CD14-positive monocyte (primary cell): ENCODE data around the gene CPT1A. TPM values are rescaled to one million over a fixed set of nuclear protein-coding genes. Genes with fewer than 3 reads are reported as not detected.

Source experiments
- DNase-seq, 3 donors: peaks; one replicate each; pipeline ENCODE4 v3.0.0-alpha.2; 2011 to 2022
- H2AFZ ChIP-seq: 2 replicates; pipeline ENCODE4 v1.6.0; 2012; ENCODE audit warnings: mild to moderate bottlenecking, low read depth, low read length, inconsistent platforms; ENCODE audit not compliant: insufficient read depth, poor library complexity, severe bottlenecking
- H3K27ac ChIP-seq, 2 donors: 1 replicate in 1 of 2; 2 replicates in 1 of 2; pipeline ENCODE4 v1.5.1; 2012 to 2013; ENCODE audit warnings: low read length in 2 of 2, control low read depth in 1 of 2, inconsistent platforms in 1 of 2, low read depth in 1 of 2, mild to moderate bottlenecking in 1 of 2
- H3K27me3 ChIP-seq, 2 donors: one replicate each; pipeline versions ENCODE4 v1.6.0 to v1.6.1; 2011 to 2013; ENCODE audit warnings: low read length in 2 of 2; ENCODE audit not compliant: control insufficient read depth in 2 of 2, insufficient read depth in 2 of 2
- H3K36me3 ChIP-seq, 2 donors: replicated peaks in 1 of 2; 1 replicate in 1 of 2; 2 replicates in 1 of 2; pipeline versions ENCODE4 v1.5.1 to v1.6.1; 2012 to 2013; ENCODE audit warnings: low read length in 2 of 2, control low read depth in 1 of 2, inconsistent platforms in 1 of 2, mild to moderate bottlenecking in 1 of 2; ENCODE audit not compliant: insufficient read depth in 2 of 2, control insufficient read depth in 1 of 2
- H3K4me1 ChIP-seq, 2 donors: 1 replicate in 1 of 2; 2 replicates in 1 of 2; pipeline versions ENCODE4 v1.5.1 to v1.6.1; 2012 to 2013; ENCODE audit warnings: low read length in 2 of 2, control low read depth in 1 of 2, inconsistent platforms in 1 of 2, mild to moderate bottlenecking in 1 of 2, moderate library complexity in 1 of 2; ENCODE audit not compliant: insufficient read depth in 2 of 2, control insufficient read depth in 1 of 2
- H3K4me2 ChIP-seq: replicated peaks from 2 replicates; pipeline ENCODE3; 2012; ENCODE audit warnings: low read length, moderate library complexity, mild to moderate bottlenecking; ENCODE audit not compliant: poor library complexity, severe bottlenecking; ENCODE audit errors: extremely low read depth
- H3K4me3 ChIP-seq, 3 experiments: fragments of 200-600 bp in 1 of 3; sonication (generic) in 1 of 3; replicated peaks in 1 of 3; 1 replicate in 2 of 3; 2 replicates in 1 of 3; pipeline ENCODE4 v1.5.1; 2011 to 2013; ENCODE audit warnings: low read length in 3 of 3, mild to moderate bottlenecking in 3 of 3, control low read depth in 2 of 3, low read depth in 2 of 3, inconsistent platforms in 1 of 3, moderate library complexity in 1 of 3
- H3K79me2 ChIP-seq: 2 replicates; pipeline ENCODE4 v1.6.0; 2012; ENCODE audit warnings: mild to moderate bottlenecking, control low read depth, inconsistent platforms, low read length, moderate library complexity; ENCODE audit not compliant: insufficient read depth
- H3K9ac ChIP-seq: 2 replicates; pipeline ENCODE4 v1.6.0; 2017; ENCODE audit warnings: low read length, mild to moderate bottlenecking; ENCODE audit not compliant: insufficient read depth, poor library complexity, severe bottlenecking
- H3K9me3 ChIP-seq, 2 donors: replicated peaks in 1 of 2; 1 replicate in 1 of 2; 2 replicates in 1 of 2; pipeline versions ENCODE4 v1.5.1 to v1.6.1; 2012 to 2013; ENCODE audit warnings: low read length in 2 of 2, control low read depth in 1 of 2; ENCODE audit not compliant: control insufficient read depth in 1 of 2, insufficient read depth in 1 of 2
- H4K20me1 ChIP-seq: 2 replicates; pipeline ENCODE4 v1.6.0; 2012; ENCODE audit warnings: mild to moderate bottlenecking, low read length, control low read depth, moderate library complexity; ENCODE audit not compliant: insufficient read depth
- H3K27ac Mint-ChIP-seq, 7 donors: one replicate each; pipeline ENCODE4 v1.8.0; 2020; ENCODE audit warnings: mild to moderate bottlenecking in 7 of 7, mixed read lengths in 7 of 7, moderate library complexity in 6 of 7, inconsistent platforms in 2 of 7
- H3K27me3 Mint-ChIP-seq, 3 donors: one replicate each; pipeline ENCODE4 v1.8.0; 2021 to 2022; ENCODE audit warnings: low read depth in 3 of 3, mild to moderate bottlenecking in 3 of 3, mixed read lengths in 3 of 3, moderate library complexity in 3 of 3, inconsistent platforms in 1 of 3
- H3K36me3 Mint-ChIP-seq, 2 donors: one replicate each; pipeline ENCODE4 v1.8.0; 2020; ENCODE audit warnings: mixed read lengths in 2 of 2, inconsistent platforms in 1 of 2, mild to moderate bottlenecking in 1 of 2
- H3K4me1 Mint-ChIP-seq: one replicate; pipeline ENCODE4 v1.8.0; 2020; ENCODE audit warnings: mild to moderate bottlenecking, mixed read lengths
- H3K4me3 Mint-ChIP-seq, 2 donors: one replicate each; pipeline ENCODE4 v1.8.0; 2020; ENCODE audit warnings: mild to moderate bottlenecking in 2 of 2, mixed read lengths in 2 of 2, moderate library complexity in 1 of 2
- H3K9me3 Mint-ChIP-seq, 7 donors: one replicate each; pipeline ENCODE4 v1.8.0; 2020 to 2022; ENCODE audit warnings: mixed read lengths in 7 of 7, mild to moderate bottlenecking in 6 of 7, moderate library complexity in 6 of 7, inconsistent platforms in 2 of 7
- WGBS: methylation state at CpG from one replicate; pipeline ENCODE4 v1.1.5; 2013; ENCODE audit warnings: missing lambda C conversion rate; ENCODE audit not compliant: insufficient coverage; 5-methylcytosine and 5-hydroxymethylcytosine counted together
- intact Hi-C, 2 donors: fragments of 100-400 bp; cut with micrococcal nuclease; formaldehyde crosslinking; loops; one replicate each; pipeline versions ENCODE4 v1.15.0 to v1.15.1; 2023
- polyA plus RNA-seq, 3 donors: library from polyadenylated mRNA; depleted of rRNA in 1 of 3; unstranded in 2 of 3; stranded (reverse) in 1 of 3; fragments of 300-500 nt in 2 of 3; fragments of >200 nt in 1 of 3; fragmentation: Illumina TruSeq in 2 of 3; gene quantifications; 1 replicate in 2 of 3; 2 replicates in 1 of 3; pipeline ENCODE4 v1.2.3, GENCODE V29; 2012 to 2021
- TF ChIP-seq, protein P1 (sequence below): fragments of 200-600 bp; IDR thresholded peaks from one replicate; pipeline ENCODE4 v1.8.0; 2022; ENCODE audit warnings: antibody characterized with exemption, mild to moderate bottlenecking

CPT1A gene
- polyA plus RNA-seq, 3 donors = 5.6 to 42.5 (median 7.0) TPM

DNA sequence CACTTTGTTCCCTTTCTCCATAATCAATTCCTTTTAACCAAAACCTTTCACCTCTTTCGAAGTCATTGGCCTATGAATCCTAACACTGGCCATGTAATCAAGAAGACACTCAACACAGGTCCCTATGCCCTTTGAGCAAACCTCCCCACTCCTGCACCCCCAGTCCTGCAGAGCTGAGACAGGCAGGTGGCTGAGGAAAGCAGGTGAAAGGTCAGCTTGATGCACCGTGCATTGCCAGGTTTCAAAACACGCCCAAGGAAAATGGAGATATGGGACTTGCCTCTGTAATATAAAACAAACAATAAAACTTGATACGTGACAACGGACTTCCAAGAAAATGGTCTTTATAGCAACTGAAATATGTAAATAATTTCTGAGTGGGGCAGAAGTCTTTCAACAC lies 10.6 kb downstream of the CPT1A start:
- no peak overlapping the region for H3K9ac ChIP-seq
- Mint-ChIP-seq H3K4me3 (no peak overlapping the region), H3K36me3 (peaks cover 24 to 36% of the 10 kb centered on the region in 2 donors), H3K27ac (peak overlapping the region in 1 of 7 donors; percentile 63), H3K4me1 (peaks cover 70% of the 10 kb centered on the region), H3K27me3 (peaks cover 0 to 5% (median 4%) of the 10 kb centered on the region in 3 donors), H3K9me3 (no peaks in the 10 kb centered on the region)
- peaks cover 5 to 12% of the 10 kb centered on the region in 2 donors for H3K36me3 ChIP-seq
- no peak overlapping the region for H3K4me3 ChIP-seq
- peaks cover 48 to 54% of the 10 kb centered on the region in 2 donors for H3K4me1 ChIP-seq
- no peaks in the 10 kb centered on the region for H3K9me3 ChIP-seq
- no peak overlapping the region for H3K4me2 ChIP-seq
- WGBS = 100% methylated on average over 1 of the region's 5 CpGs
- intact Hi-C loops = loop anchor here in 1 of 2 donors (10.0 kb wide), 1 partner anchor 254 kb away; no protein-coding TSS in a partner anchor
- peaks cover 100% of the 10 kb centered on the region for H3K79me2 ChIP-seq
- no peak overlapping the region for H3K27ac ChIP-seq
- TF ChIP-seq, protein P1, sequence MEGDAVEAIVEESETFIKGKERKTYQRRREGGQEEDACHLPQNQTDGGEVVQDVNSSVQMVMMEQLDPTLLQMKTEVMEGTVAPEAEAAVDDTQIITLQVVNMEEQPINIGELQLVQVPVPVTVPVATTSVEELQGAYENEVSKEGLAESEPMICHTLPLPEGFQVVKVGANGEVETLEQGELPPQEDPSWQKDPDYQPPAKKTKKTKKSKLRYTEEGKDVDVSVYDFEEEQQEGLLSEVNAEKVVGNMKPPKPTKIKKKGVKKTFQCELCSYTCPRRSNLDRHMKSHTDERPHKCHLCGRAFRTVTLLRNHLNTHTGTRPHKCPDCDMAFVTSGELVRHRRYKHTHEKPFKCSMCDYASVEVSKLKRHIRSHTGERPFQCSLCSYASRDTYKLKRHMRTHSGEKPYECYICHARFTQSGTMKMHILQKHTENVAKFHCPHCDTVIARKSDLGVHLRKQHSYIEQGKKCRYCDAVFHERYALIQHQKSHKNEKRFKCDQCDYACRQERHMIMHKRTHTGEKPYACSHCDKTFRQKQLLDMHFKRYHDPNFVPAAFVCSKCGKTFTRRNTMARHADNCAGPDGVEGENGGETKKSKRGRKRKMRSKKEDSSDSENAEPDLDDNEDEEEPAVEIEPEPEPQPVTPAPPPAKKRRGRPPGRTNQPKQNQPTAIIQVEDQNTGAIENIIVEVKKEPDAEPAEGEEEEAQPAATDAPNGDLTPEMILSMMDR = no peak
- no peaks in the 10 kb centered on the region for H3K27me3 ChIP-seq
- H2AFZ ChIP-seq = no peak overlapping the region
- no peak for DNase-seq
- peaks cover 98% of the 10 kb centered on the region for H4K20me1 ChIP-seq

DNA sequence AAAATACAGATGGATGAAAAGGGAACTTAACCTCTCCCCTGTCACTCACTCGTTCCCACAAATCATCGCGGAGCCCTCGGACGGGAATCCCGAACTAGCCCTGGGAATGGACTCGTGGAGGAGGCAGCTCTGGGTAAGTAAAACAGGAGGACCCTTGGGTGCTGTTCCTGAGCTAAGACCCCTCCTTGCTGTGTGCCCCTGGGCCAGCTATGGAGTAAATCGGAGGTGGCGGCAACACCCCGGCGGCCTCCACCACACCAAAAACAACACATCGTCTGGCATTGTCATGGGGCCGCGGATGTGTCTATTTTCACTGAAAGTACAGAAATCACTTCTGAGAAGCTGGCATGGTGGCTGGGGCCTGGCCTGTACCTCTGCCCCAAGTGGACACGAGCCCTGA lies 12.1 kb downstream of the CPT1A start:
- TF ChIP-seq, protein P1 = no peak
- Mint-ChIP-seq H3K36me3 (peaks cover 27 to 39% of the 10 kb centered on the region in 2 donors), H3K27ac (peak overlapping the region in 4 of 7 donors; percentile 41 to 75 (median 58)), H3K4me1 (peaks cover 68% of the 10 kb centered on the region), H3K9me3 (no peaks in the 10 kb centered on the region), H3K27me3 (peaks cover 0 to 6% (median 5%) of the 10 kb centered on the region in 3 donors), H3K4me3 (peak overlapping the region; percentile 63 to 89)
- intact Hi-C loops = no loop called here
- H4K20me1 ChIP-seq = peaks cover 98% of the 10 kb centered on the region
- peaks cover 45 to 49% of the 10 kb centered on the region in 2 donors for H3K4me1 ChIP-seq
- H3K27ac ChIP-seq = peak overlapping the region; percentile 68 to 81
- H2AFZ ChIP-seq = no peak overlapping the region
- no peak overlapping the region for H3K9ac ChIP-seq
- 40% methylated on average over 7 of the region's 15 CpGs for WGBS
- no peak for DNase-seq
- no peaks in the 10 kb centered on the region for H3K9me3 ChIP-seq
- no peaks in the 10 kb centered on the region for H3K27me3 ChIP-seq
- H3K36me3 ChIP-seq = peaks cover 5 to 12% of the 10 kb centered on the region in 2 donors
- peaks cover 100% of the 10 kb centered on the region for H3K79me2 ChIP-seq
- H3K4me2 ChIP-seq = peak overlapping the region; percentile 71
- peak overlapping the region in 1 of 3 experiments; percentile 64 for H3K4me3 ChIP-seq
